ENCODE measurements around the gene ARHGEF7.
"Not testable (repeated sequence)": the region's sequence is repeated elsewhere in the genome, so short reads cannot be mapped to it uniquely, and the experiment has no call there.

Gene ARHGEF7, protein sequence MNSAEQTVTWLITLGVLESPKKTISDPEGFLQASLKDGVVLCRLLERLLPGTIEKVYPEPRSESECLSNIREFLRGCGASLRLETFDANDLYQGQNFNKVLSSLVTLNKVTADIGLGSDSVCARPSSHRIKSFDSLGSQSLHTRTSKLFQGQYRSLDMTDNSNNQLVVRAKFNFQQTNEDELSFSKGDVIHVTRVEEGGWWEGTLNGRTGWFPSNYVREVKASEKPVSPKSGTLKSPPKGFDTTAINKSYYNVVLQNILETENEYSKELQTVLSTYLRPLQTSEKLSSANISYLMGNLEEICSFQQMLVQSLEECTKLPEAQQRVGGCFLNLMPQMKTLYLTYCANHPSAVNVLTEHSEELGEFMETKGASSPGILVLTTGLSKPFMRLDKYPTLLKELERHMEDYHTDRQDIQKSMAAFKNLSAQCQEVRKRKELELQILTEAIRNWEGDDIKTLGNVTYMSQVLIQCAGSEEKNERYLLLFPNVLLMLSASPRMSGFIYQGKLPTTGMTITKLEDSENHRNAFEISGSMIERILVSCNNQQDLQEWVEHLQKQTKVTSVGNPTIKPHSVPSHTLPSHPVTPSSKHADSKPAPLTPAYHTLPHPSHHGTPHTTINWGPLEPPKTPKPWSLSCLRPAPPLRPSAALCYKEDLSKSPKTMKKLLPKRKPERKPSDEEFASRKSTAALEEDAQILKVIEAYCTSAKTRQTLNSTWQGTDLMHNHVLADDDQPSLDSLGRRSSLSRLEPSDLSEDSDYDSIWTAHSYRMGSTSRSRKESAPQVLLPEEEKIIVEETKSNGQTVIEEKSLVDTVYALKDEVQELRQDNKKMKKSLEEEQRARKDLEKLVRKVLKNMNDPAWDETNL

DNA sequence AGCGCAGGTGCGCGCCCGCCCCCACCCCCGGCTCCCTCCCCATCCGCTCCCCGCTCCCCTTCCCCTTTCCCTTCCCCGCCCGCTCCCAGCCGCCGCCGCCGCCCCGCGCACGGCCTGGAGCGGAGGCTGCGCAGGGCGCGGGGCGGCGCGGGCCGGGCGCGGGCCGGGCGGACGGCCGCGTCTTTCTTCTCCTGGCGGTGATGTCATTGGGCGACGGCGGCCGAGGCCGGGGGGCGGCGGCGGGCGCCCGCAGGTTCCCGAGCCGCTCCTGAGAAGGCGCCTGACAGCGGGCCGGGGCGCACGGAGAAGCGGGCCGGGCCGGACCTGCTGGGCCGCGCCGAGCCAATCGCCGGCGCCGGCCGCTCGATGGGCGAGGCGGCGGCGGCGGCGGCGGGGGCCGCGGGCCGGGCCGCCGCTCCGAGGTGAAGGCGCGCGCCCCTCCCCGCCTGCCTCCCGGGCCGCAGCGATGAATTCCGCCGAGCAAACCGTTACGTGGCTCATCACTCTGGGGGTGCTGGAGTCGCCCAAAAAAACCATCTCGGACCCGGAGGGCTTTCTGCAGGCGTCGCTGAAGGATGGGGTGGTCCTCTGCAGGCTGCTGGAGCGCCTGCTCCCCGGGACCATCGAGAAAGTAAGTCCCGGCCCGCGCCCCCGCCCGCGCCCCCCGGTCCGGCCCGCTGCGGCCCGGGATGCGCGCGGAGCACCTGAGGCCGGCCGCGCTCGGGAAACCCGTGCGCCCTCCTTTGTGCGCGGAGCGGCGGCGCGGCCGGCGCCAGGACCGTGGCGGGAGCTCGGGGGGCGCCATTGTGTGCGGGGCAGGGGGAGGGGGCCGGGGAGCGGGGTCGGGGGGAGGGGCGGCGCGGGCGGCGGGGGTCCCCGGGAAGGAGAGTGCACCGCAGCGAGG, at the start of gene ARHGEF7:
ARHGEF7 (plus strand) TSS at position 250 of the 904 bp plus-strand sequence; CDS start at position 467, 217 bp downstream.
- DNase-seq (ENCODE audit: low read depth) = no peak

DNA sequence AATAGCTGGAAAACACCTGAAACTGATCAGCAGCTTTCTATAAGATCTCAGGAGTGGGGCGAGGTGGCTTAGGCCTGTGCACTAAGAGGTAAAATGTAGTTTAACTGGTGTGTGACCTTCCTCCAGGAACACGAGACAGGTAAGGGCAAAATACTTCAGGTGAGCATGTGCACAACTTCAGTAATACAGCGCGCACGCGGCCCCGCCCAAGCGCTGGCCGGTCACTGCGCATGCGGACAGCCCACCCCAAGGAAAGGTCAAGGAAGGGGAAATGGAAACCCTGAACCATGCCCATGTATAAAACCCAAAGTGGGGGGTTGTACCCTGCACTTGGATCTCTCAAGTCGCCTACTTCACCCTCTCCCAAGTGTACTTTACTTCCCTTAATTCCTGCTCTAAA, 49.4 kb upstream of the ARHGEF7 start:
- DNase-seq (ENCODE audit: low read depth) = no peak

DNA sequence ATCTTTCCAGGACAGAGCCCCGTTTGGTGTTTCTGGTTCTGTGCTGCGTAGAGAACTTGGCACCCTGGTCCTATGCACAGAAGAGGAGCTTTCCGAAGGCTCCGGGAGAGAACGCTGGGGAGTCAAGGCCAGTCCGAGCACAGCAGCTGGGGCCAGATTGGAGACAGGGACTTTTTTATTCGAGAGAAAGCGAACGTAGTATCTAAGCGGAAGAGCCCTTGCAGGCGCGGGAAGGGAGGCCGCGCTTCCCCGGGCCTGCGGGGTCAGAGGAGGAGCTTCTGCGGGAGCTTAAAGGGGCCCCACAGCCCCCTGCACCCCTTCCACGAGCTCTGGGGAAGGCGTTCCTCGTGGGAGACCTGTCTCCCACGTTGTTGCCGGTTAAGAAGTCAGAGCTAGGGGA, 48.6 kb upstream of the ARHGEF7 start:
- DNase-seq (ENCODE audit: low read depth) = no peak

DNA sequence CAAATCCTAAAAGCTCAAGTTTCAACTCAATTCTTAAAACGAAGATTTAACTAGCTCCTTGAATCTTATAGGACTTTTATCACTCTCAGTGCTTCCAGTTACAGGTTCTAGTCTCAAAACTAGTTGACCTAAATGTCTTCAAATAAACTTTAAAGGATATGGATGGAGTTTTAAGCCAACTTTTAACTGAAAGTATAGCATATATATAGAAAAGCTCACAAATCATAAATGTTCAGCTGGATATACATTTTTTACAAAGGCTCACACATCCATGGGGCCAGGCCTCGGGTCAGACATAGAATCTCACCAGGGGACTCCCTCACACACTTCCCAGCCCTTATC, 47.1 kb upstream of the ARHGEF7 start:
- DNase-seq (ENCODE audit: low read depth) = no peak

DNA sequence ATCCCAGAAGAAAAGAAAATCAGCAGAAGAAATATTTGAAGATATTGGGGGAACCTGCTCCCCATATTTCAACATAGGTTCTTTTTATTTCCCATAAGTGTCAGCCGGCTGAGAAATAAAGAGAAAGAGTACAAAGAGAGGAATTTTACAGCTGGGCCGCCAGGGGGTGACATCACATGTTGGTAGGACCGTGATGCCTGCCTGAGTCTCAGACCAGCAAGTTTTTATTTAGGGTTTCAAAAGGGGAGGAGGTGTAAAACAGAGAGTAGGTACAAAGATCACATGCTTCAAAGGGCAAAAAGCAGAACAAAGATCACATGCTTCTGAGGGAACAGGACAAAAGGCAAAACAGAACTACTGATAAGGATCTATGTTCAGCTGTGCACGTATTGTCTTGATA, 44.0 kb upstream of the ARHGEF7 start:
- not testable (repeated sequence) for DNase-seq (ENCODE audit: low read depth)

DNA sequence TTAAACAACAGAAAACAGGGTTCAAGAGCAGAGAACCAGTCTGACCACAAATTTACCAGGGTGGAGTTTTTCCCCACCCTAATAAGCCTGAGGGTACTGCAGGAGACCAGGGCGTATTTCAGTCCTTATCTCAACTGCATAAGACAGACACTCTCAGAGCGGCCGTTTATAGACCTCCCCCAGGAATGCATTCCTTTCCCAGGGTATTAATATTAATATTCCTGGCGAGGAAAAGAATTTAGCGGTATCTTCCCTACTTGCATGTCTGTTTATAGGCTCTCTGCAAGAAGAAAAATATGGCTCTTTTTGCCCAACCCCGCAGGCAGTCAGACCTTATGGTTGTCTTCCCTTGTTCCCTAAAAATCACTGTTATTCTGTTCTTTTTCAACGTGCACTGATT, 43.6 kb upstream of the ARHGEF7 start:
- not testable (repeated sequence) for DNase-seq (ENCODE audit: low read depth)

DNA sequence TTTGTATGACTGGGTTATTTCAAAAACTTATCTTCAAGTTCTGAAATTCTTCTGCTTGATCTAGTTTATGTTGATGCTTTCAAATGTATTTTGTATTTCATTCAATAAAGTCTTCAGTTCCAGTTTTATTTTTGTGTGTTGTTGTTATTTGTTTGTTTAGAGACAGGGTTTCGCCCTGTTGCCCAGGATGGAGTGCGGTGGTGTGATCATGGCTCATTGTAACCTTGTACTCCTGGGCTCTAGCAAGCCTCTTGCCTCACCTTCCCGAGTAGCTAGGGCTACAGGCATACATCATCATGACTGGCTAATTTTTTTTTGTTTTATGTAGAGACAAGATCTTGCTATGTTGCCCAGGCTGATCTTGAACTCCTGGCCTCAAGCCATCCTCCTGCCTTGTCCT, 40.3 kb upstream of the ARHGEF7 start:
- no peak for DNase-seq (ENCODE audit: low read depth)

DNA sequence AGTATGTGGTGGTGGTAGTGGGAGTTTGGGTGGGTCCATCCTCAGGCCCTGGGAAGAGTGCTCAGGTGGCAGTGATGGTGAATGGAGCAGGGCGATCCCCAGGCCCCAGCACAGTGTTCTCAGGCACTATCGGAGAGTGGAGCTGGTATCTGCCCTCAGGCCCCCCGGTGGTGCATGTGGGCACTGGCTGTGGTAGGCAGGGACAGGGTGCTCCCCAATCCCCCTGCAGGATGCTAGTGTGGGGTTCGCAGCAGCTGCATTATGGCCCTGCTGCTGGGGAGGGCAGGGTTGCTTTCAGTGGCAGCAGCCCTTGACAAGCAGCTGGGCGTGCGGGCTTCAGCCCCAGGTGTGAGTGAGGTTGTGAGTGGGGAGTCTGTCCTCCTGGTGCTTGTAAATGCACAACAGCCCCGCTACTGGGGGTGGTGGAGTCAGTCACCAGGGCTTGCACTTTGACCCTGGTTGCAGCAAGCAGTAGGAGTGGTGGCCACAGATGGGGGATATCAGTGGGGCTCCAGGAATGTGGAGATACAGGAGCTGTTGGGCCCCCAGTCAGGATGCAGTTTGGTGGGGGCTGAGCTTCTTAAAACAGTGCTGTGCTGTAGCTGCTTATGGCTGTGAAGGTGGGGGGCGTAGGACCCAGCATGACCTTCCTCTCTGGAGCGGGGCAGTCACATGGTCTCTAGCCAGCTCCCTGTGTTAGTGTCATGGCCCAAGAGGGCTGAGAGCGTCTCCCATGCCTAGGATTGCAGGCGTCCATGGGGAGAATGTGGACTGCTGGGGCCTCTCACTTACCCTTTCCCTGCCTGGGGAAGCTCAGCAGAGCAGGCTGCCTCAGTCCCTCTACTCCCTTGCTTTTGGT, 38.7 kb upstream of the ARHGEF7 start:
- no peak for DNase-seq (ENCODE audit: low read depth)

DNA sequence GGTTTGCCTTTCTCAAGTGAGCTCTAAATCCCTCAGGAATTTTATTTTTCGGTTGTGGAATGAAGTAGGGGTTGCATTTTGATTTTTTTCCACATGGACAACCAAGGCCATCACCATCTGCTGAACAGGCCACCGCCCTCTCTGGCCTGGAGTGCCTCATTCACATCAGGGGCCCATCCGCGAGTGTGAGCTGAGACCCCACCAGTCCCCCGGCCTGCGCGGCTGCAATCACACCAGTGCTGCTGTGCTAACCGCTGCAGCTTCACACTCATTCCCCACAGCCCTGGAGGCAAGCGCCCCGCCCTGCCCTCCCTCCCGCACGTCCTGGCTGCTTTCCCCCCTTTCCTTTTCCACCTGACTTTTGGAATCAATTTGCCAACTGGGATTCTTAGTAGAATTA, 35.7 kb upstream of the ARHGEF7 start:
- DNase-seq (ENCODE audit: low read depth) = no peak

DNA sequence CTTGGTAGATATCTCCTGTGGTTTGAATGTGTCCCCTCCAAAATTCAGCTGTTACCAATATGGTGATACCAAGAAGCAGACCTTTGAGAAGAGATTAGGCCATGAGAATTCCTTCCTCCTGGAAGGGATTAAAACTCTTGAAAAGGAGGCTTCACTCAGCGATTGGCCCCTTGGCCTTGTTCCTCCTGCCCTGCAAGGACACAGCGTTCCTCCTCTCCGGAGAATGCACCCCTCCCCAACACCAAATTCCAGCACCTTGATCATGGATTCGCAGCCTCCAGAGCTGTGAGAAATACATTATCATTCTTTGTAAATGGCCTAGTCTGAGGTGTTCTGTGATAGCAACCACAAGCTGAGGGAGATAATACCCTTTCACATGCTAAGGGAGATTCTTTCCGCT, 34.5 kb upstream of the ARHGEF7 start:
- no peak for DNase-seq (ENCODE audit: low read depth)

DNA sequence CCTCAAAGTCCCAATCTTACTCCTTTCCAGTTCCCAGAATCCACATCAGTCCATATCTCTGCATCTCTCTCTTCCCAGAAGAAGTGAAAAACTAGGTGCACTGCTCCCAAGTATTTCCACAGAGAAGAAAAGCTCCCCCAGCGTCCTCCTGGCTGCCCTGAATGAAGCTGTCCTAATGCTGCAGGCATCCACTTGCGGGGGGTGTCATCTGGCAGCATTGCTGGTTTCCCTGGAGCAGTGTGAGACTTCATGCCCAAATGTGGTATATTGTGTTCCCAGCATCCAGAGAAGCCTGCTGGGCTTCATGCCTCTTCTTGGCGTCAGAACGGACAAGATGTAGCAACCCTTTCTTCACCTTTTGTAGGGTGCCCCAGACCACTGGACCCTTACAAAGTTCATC, 32.9 kb upstream of the ARHGEF7 start:
- no peak for DNase-seq (ENCODE audit: low read depth)

DNA sequence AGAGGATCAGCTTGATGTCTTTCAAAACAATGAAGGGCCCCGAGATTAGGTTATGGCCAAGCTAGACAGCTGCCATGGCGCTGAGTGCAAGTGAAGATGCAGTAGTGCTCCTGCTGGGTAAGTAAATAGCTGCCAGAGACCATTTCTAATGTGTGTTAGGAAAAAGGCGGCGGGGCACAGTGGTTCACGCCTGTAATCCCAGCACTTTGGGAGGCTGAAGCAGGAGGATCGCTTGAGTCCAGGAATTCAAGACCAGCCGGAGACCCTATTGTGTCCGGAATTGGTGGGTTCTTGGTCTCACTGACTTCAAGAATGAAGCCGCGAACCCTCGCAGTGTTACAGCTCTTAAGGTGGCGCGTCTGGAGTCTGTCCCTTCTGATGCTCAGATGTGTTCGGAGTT, 32.3 kb upstream of the ARHGEF7 start:
- not testable (repeated sequence) for DNase-seq (ENCODE audit: low read depth)

DNA sequence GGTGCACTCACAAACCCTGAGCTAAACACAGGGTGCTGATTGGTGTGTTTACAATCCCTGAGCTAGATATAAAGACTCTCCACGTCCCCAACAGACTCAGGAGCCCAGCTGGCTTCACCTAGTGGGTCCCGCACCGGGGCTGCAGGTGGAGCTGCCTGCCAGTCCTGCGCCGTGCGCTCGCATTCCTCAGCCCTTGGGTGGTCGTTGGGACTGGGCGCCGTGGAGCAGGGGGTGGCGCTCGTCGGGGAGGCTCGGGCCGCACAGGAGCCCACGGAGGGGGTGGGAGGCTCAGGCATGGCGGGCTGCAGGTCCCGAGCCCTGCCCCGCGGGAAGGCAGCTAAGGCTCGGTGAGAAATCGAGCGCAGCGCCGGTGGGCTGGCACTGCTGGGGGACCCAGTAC, 31.4 kb upstream of the ARHGEF7 start:
- not testable (repeated sequence) for DNase-seq (ENCODE audit: low read depth)

DNA sequence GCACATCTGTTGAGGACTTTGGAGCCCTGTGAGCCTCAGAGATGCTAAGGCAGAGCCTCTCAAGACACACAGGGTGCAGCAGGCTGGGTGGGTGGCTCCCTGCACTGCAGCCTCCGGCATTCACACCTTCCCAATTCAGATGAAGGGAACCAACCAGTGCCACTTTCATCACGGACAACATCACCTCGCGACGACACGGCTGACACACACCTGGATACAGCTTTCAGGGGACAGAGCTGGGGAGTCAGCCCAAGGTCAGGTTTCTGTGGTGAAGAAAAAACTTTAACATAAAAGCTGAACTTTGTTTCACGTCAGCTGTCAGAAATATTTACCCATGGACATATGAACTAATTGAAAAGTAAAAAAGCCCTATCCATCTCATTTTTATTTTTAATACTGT, 24.9 kb upstream of the ARHGEF7 start:
- no peak for DNase-seq (ENCODE audit: low read depth)

DNA sequence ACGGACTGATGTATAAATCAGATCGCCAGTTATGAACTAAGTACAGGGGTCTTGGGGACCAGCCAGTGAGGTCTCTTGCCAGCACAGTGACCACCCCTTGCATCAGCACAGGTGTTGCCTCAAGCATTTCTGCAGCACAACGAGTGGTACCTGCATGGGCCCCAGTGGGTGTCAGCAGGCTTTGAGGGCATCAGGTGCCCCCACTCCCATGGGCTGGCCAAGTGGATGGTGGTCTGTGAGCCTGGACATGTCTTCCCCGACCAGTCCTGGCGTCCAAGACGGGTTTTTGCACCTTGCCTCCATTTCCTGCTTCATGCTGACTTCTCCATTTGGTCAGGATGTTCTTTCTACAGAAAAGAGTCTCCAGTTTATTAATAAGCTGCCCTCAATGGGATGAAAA, 22.4 kb upstream of the ARHGEF7 start:
- DNase-seq (ENCODE audit: low read depth) = no peak

DNA sequence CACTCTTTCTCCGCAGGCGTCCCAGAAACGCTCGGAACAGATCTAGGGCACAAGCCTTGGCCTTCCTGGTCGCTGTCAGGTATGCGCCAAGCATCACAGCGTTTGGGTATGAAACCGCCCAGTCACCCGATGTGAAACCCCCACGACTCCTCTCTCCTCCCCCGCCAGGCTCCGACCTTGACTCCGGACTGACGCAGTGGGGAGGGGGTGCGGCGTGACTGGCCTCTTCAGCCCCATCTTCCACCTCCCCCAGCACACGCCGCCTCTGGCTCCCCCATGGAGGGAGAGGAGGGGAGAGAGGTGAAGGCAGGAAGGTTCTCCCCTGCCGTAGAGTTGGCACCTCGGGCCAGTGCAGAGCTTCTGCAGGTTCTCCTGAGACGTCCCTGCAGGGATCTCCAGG, 22.0 kb upstream of the ARHGEF7 start:
- no peak for DNase-seq (ENCODE audit: low read depth)

DNA sequence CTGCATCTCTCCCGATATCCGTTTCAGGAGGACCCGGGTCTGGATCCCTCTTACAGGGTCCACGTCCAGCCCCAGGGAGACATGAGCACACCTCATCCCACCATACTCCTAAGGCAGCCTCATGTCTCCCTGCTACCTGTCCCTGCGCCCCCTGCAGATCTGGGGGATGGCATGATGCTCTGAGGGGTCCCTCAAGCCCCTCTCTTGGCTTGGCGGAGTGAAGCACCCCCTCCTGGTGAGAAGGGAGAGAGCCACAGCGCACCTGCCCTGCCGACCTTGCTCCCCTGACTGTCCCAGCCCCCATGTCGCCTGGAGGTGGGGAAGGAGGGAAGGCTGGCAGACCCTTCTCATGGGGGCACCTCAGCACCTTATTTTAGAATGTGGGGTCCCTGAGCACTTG, 21.5 kb upstream of the ARHGEF7 start:
- no peak for DNase-seq (ENCODE audit: low read depth)

DNA sequence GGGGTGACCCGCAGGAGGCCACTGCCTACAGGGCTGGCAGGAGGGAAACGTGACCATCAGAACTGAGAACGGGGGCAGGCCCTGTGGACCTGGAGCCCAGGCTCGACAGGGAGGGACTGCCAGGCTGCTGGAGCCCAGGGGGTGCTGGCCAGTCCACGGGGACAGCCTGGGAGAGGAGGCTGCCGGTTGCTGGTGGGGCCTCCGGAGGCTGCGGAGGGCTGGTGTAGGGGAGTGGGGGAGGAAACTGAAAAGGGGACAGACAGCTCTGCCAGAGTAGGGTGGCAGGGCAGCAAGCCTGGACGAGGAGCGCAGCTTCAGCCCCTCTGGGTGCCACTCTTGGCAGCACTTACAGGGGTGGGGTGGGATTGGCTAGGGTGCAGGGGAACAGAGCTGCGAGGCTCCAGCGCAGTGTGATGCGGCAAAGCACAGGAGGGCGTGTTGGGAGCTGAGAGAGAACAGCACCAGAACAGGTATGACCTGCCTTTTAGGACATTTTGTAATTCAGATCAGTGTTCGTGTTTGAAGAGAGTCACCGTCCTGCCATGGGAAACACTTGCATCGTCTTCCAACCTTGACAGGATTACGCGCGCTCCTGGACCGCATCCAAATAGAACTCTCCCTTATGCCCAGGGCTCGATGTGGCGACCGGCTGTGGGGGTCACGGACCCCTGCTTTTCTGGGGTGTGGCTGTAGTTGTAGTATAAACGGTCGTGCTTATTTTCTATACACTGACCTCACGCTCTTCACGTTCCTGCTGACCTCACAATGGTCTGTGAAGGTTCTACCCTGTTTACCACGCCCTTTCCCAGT, 19.9 kb upstream of the ARHGEF7 start:
- DNase-seq (ENCODE audit: low read depth) = no peak

DNA sequence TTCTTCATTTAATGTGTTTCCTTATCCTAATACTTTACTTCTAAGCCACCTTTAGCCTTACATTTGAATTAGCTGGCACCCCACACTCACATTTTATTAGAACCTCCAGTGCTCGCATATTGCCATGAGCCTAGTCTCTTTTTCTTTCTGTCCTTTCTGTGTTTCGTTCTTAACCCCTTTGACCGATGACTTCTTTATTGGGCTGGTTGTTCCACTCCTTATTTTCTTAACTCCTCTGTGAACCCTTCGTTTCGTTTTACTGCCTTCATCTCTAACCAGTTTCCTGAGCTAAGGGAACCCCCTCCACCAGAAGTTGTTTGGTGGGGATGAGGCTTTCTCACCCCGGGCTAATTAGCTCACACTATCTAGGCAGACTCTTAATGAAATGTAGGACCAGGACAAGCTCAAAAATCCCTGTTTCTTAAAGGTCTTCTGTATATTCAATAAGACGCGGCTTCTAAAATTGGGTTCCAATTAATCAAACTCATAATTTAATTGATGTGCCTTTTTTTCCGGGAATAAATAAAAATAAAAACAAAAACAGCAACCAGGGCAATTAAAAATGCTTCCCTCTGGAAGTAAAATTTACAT, 19.1 kb upstream of the ARHGEF7 start:
- no peak for DNase-seq (ENCODE audit: low read depth)

DNA sequence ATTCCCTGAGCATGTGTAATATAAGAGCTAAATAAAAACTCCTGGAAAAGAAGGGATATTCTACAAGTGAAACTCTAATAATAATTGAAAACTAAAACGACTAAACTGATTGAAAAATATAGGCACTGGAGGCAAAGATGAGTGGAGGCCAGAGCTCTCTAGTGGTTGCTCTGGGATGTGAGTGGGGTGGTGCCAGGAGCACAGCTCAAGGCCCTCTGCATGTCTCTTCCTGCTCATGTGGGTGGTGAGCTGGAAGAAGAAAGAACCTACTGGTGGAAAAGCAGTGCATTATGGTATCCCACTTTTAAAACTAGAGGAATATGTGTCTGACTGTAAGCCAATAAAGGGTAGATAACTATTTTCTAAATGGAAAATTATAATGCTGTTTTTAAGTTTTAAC, 15.8 kb upstream of the ARHGEF7 start:
- DNase-seq (ENCODE audit: low read depth) = no peak
